Measurements from ENCODE around the gene GLO1.

GRCh38 chr6:38678178-38678760 is 24.7 kb downstream of the GLO1 start:
- TF ChIP-seq ZNF8 (CRISPR knock-in tag; IDR thresholded peaks at IDR 0.05): no peak
- no peak for TF ChIP-seq TOX (CRISPR knock-in tag; IDR thresholded peaks at IDR 0.05; ENCODE audit: borderline replicate concordance)
- no peak for TF ChIP-seq ZFP30 (CRISPR knock-in tag; IDR thresholded peaks at IDR 0.05)
- TF ChIP-seq TSHZ2 (CRISPR knock-in tag; IDR thresholded peaks at IDR 0.05): no peak
- TF ChIP-seq ARNTL (CRISPR knock-in tag; IDR thresholded peaks at IDR 0.05; ENCODE audit: borderline replicate concordance, low read depth): no peak
- TF ChIP-seq RARB (CRISPR knock-in tag; IDR thresholded peaks at IDR 0.05): no peak
- TF ChIP-seq ZNF70 (CRISPR knock-in tag; IDR thresholded peaks at IDR 0.05): no peak
- TF ChIP-seq CSDC2 (CRISPR knock-in tag; IDR thresholded peaks at IDR 0.05): no peak
- TF ChIP-seq PATZ1 (CRISPR knock-in tag; IDR thresholded peaks at IDR 0.05; ENCODE audit: borderline replicate concordance): no peak
- TF ChIP-seq POU6F1 (CRISPR knock-in tag; IDR thresholded peaks at IDR 0.05; ENCODE audit: borderline replicate concordance, low read depth): no peak
- no peak for TF ChIP-seq CREB5 (CRISPR knock-in tag; IDR thresholded peaks at IDR 0.05; ENCODE audit: low read depth)
- no peak for TF ChIP-seq PPARA (CRISPR knock-in tag; IDR thresholded peaks at IDR 0.05; ENCODE audit: borderline replicate concordance)

Data from SK-N-SH treated with all-trans-retinoic acid at 6 μM for 48 hours (cell line).